NCI-H524 treated with DMSO at 0.1 percent for 48 hours (cell line): ENCODE data around the gene LRRC10.

Experiments used
- DNase-seq: peaks from one replicate; lab custom pipeline; 2025; lab: John Stamatoyannopoulos, UW

Gene LRRC10

GRCh38 chr12:69569236-69569635 is 41.5 kb downstream of the LRRC10 start:
- no peak for DNase-seq

DNA sequence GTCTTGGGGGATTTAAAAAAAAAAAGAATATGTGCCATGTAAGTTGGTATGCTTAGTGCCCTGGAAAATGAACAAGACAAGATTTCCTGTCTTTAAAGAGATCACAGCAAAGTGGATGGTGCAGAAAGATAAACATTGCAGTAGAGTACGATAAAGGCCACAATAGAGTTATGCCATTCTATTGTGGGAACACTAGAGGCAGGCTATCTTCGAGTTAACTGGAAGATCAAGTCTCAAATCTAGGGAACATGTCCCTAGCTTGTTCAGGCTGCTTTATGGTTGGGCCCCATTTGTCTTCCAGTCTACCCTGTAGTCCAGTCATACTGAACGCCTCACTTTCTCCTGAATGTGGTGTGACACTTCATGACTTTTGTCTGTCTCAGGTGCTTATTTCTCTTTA is 44.1 kb downstream of the LRRC10 start:
- no peak for DNase-seq

GRCh38 chr12:69563166-69563762 is 47.4 kb downstream of the LRRC10 start:
- DNase-seq = no peak
